ENCODE results near the gene PXT1. TPM values are rescaled to one million over a fixed set of nuclear protein-coding genes. Genes with fewer than 3 reads are reported as not detected.

Gene PXT1
- total RNA-seq, 3 donors from 2014 or later = 0.15 TPM; not detected in 2

GRCh38 chr6:36352477-36353157 is 90.0 kb downstream of the PXT1 start:
- Histone ChIP-seq H3K9me3 (no peaks in the 10 kb centered on the region), H3K27ac (no peak overlapping the region), H3K4me3 (no peak overlapping the region), H3K36me3 (no peaks in the 10 kb centered on the region), H3K4me1 (no peaks in the 10 kb centered on the region), H3K27me3 (no peaks in the 10 kb centered on the region)
- TF ChIP-seq POLR2AphosphoS5 (IDR thresholded peaks at IDR 0.05) = no peak
- TF ChIP-seq POLR2A (IDR thresholded peaks at IDR 0.05) = no peak
- TF ChIP-seq CTCF (IDR thresholded peaks at IDR 0.05) = no peak
- DNase-seq (ENCODE audit: low spot score in 2 of 2) = no peak
- intact Hi-C loops (cut with DNase I; ENCODE audit: low total_unique reads) = no loop called here

- Histone ChIP-seq H3K27me3 (no peaks in the 10 kb centered on the region), H3K27ac (peak overlapping the region in 1 of 2 donors; percentile 71), H3K4me3 (no peak overlapping the region), H3K36me3 (no peaks in the 10 kb centered on the region), H3K4me1 (no peaks in the 10 kb centered on the region), H3K9me3 (no peaks in the 10 kb centered on the region)
- intact Hi-C loops (cut with DNase I; ENCODE audit: low total_unique reads) = no loop called here
- DNase-seq (ENCODE audit: low spot score in 2 of 2) = no peak
- TF ChIP-seq CTCF (IDR thresholded peaks at IDR 0.05) (no peak), POLR2A (IDR thresholded peaks at IDR 0.05) (no peak), POLR2AphosphoS5 (IDR thresholded peaks at IDR 0.05) (no peak)
Observed at GRCh38 chr6:36350681-36351571, 91.7 kb downstream of the PXT1 start.

GRCh38 chr6:36350082-36350481 is 92.6 kb downstream of the PXT1 start:
- Histone ChIP-seq H3K36me3 (no peaks in the 10 kb centered on the region), H3K27me3 (no peaks in the 10 kb centered on the region), H3K27ac (peak overlapping the region in 1 of 2 donors; percentile 71), H3K4me3 (no peak overlapping the region), H3K9me3 (no peaks in the 10 kb centered on the region), H3K4me1 (no peaks in the 10 kb centered on the region)
- intact Hi-C loops (cut with DNase I; ENCODE audit: low total_unique reads) = no loop called here
- TF ChIP-seq POLR2A (IDR thresholded peaks at IDR 0.05) (no peak), POLR2AphosphoS5 (IDR thresholded peaks at IDR 0.05) (no peak), CTCF (IDR thresholded peaks at IDR 0.05) (no peak)
- no peak for DNase-seq (ENCODE audit: low spot score in 2 of 2)

- no peaks in the 10 kb centered on the region for H3K9me3 ChIP-seq
- no peak for DNase-seq (ENCODE audit: low spot score in 2 of 2)
- H3K27me3 ChIP-seq = no peaks in the 10 kb centered on the region
- no peak for TF ChIP-seq POLR2AphosphoS5 (IDR thresholded peaks at IDR 0.05)
- no peak for TF ChIP-seq POLR2A (IDR thresholded peaks at IDR 0.05)
- TF ChIP-seq CTCF (IDR thresholded peaks at IDR 0.05) = no peak
- no peaks in the 10 kb centered on the region for H3K36me3 ChIP-seq
- H3K4me3 ChIP-seq = no peak overlapping the region
- no peak overlapping the region for H3K27ac ChIP-seq
- intact Hi-C loops (cut with DNase I; ENCODE audit: low total_unique reads) = no loop called here
- H3K4me1 ChIP-seq = no peaks in the 10 kb centered on the region
Observed at GRCh38 chr6:36349240-36349639, 93.4 kb downstream of the PXT1 start.

GRCh38 chr6:36347621-36348020 is 95.0 kb downstream of the PXT1 start:
- intact Hi-C loops (cut with DNase I; ENCODE audit: low total_unique reads) = no loop called here
- H3K4me1 ChIP-seq = no peaks in the 10 kb centered on the region
- no peak for DNase-seq (ENCODE audit: low spot score in 2 of 2)
- no peaks in the 10 kb centered on the region for H3K36me3 ChIP-seq
- H3K27ac ChIP-seq = no peak overlapping the region
- no peak overlapping the region for H3K4me3 ChIP-seq
- no peaks in the 10 kb centered on the region for H3K9me3 ChIP-seq
- TF ChIP-seq POLR2AphosphoS5 (IDR thresholded peaks at IDR 0.05) = no peak
- no peak for TF ChIP-seq POLR2A (IDR thresholded peaks at IDR 0.05)
- no peak for TF ChIP-seq CTCF (IDR thresholded peaks at IDR 0.05)
- H3K27me3 ChIP-seq = no peaks in the 10 kb centered on the region

Data from breast epithelium (tissue), 4 donors.